ENCODE measurements around the gene RAB40B. TPM values are rescaled to one million over a fixed set of nuclear protein-coding genes. Genes with fewer than 3 reads are reported as not detected.

RAB40B gene
- total and polyA plus RNA-seq, 2 of the 13 experiments (the other 11 are each of a cell fraction or from before 2014, with no cell fraction given) = 6.2 to 6.5 TPM

- TF ChIP-seq, protein P1, sequence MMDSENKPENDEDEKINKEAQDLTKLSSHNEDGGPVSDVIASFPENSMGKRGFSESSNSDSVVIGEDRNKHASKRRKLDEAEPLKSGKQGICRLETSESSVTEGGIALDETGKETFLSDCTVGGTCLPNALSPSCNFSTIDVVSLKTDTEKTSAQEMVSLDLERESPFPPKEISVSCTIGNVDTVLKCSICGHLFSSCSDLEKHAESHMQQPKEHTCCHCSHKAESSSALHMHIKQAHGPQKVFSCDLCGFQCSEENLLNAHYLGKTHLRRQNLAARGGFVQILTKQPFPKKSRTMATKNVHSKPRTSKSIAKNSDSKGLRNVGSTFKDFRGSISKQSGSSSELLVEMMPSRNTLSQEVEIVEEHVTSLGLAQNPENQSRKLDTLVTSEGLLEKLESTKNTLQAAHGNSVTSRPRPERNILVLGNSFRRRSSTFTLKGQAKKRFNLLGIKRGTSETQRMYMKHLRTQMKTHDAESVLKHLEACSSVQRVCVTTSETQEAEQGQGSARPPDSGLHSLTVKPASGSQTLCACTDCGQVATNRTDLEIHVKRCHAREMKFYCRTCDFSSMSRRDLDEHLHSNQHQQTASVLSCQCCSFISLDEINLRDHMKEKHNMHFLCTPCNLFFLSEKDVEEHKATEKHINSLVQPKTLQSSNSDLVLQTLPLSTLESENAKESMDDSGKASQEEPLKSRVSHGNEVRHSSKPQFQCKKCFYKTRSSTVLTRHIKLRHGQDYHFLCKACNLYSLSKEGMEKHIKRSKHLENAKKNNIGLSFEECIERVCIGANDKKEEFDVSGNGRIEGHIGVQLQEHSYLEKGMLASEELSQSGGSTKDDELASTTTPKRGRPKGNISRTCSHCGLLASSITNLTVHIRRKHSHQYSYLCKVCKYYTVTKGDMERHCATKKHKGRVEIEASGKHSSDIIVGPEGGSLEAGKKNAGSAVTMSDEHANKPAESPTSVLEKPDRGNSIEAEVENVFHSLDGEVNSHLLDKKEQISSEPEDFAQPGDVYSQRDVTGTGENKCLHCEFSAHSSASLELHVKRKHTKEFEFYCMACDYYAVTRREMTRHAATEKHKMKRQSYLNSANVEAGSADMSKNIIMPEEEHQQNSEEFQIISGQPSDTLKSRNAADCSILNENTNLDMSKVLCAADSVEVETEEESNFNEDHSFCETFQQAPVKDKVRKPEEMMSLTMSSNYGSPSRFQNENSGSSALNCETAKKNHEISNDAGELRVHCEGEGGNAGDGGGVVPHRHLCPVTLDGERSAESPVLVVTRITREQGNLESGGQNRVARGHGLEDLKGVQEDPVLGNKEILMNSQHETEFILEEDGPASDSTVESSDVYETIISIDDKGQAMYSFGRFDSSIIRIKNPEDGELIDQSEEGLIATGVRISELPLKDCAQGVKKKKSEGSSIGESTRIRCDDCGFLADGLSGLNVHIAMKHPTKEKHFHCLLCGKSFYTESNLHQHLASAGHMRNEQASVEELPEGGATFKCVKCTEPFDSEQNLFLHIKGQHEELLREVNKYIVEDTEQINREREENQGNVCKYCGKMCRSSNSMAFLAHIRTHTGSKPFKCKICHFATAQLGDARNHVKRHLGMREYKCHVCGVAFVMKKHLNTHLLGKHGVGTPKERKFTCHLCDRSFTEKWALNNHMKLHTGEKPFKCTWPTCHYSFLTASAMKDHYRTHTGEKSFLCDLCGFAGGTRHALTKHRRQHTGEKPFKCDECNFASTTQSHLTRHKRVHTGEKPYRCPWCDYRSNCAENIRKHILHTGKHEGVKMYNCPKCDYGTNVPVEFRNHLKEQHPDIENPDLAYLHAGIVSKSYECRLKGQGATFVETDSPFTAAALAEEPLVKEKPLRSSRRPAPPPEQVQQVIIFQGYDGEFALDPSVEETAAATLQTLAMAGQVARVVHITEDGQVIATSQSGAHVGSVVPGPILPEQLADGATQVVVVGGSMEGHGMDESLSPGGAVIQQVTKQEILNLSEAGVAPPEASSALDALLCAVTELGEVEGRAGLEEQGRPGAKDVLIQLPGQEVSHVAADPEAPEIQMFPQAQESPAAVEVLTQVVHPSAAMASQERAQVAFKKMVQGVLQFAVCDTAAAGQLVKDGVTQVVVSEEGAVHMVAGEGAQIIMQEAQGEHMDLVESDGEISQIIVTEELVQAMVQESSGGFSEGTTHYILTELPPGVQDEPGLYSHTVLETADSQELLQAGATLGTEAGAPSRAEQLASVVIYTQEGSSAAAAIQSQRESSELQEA (CRISPR knock-in tag; IDR thresholded peaks at IDR 0.05; ENCODE audit: not compliant biosample characterization) = no peak
- TF ChIP-seq, protein P2, sequence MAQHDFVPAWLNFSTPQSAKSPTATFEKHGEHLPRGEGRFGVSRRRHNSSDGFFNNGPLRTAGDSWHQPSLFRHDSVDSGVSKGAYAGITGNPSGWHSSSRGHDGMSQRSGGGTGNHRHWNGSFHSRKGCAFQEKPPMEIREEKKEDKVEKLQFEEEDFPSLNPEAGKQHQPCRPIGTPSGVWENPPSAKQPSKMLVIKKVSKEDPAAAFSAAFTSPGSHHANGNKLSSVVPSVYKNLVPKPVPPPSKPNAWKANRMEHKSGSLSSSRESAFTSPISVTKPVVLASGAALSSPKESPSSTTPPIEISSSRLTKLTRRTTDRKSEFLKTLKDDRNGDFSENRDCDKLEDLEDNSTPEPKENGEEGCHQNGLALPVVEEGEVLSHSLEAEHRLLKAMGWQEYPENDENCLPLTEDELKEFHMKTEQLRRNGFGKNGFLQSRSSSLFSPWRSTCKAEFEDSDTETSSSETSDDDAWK (CRISPR knock-in tag; IDR thresholded peaks at IDR 0.05) = no peak
- TF ChIP-seq ZFYVE20 (CRISPR knock-in tag; IDR thresholded peaks at IDR 0.05; ENCODE audit: borderline replicate concordance, low read depth) (no peak), UBTF (CRISPR knock-in tag; IDR thresholded peaks at IDR 0.05) (0 out of 2 replicates have a peak, but pooled peaks have one; percentile 63), FOSL2 (CRISPR knock-in tag; IDR thresholded peaks at IDR 0.05) (no peak), BCL6 (CRISPR knock-in tag; IDR thresholded peaks at IDR 0.05) (no peak), ZFX (CRISPR knock-in tag; IDR thresholded peaks at IDR 0.05; ENCODE audit: low read depth) (no peak), ZNF83 (CRISPR knock-in tag; IDR thresholded peaks at IDR 0.05; ENCODE audit: borderline replicate concordance) (no peak), RNF2 (conservative IDR thresholded peaks at IDR 0.05; ENCODE audit: low read depth) (no peak), LRRFIP1 (CRISPR knock-in tag; conservative IDR thresholded peaks at IDR 0.05) (no peak)
These were observed 50.8 kb downstream of the RAB40B start (continued) for GRCh38 chr17:82647593-82648164.
